HL-60/S4 (cell line): ENCODE data around the gene GPR42.
"Not testable (repeated sequence)": the region's sequence is repeated elsewhere in the genome, so short reads cannot be mapped to it uniquely, and the experiment has no call there.

ENCODE experiments used
- in situ Hi-C: fragments of 300-500 bp; cut with MboI; formaldehyde crosslinking; loops from 2 replicates; pipeline ENCODE4 v1.14.3; 2022; ENCODE audit warnings: low sequenced_read_pairs

Gene GPR42

GRCh38 chr19:35362261-35363000 lies 8.4 kb upstream of the GPR42 start:
- in situ Hi-C loops, result no loop called here

- in situ Hi-C loops, result no loop called here
Measured at GRCh38 chr19:35363001-35363590, 7.8 kb upstream of the GPR42 start.

GRCh38 chr19:35363711-35364425 lies 7.0 kb upstream of the GPR42 start:
- in situ Hi-C loops, result no loop called here

GRCh38 chr19:35365303-35365702 lies 5.6 kb upstream of the GPR42 start:
- in situ Hi-C loops, result no loop called here

- in situ Hi-C loops, result no loop called here
Measured at GRCh38 chr19:35368378-35368777, 2.5 kb upstream of the GPR42 start.

GRCh38 chr19:35369522-35369921 lies 1.3 kb upstream of the GPR42 start:
- in situ Hi-C loops, result no loop called here

- in situ Hi-C loops, result no loop called here
Measured at GRCh38 chr19:35373492-35373891, 2.6 kb downstream of the GPR42 start.

- in situ Hi-C loops, result not testable (repeated sequence)
Measured at GRCh38 chr19:35374031-35374430, 3.2 kb downstream of the GPR42 start.

GRCh38 chr19:35375505-35376307 lies 4.8 kb downstream of the GPR42 start:
- in situ Hi-C loops, result no loop called here

- in situ Hi-C loops, result no loop called here
Measured at GRCh38 chr19:35377656-35378055, 6.8 kb downstream of the GPR42 start.

GRCh38 chr19:35378356-35378755 lies 7.5 kb downstream of the GPR42 start:
- in situ Hi-C loops, result no loop called here

GRCh38 chr19:35379545-35379944 lies 8.7 kb downstream of the GPR42 start:
- in situ Hi-C loops, result not testable (repeated sequence)

GRCh38 chr19:35379992-35380391 lies 9.1 kb downstream of the GPR42 start:
- in situ Hi-C loops, result no loop called here

GRCh38 chr19:35380450-35381124 lies 9.7 kb downstream of the GPR42 start:
- in situ Hi-C loops, result no loop called here

- in situ Hi-C loops, result no loop called here
Measured at GRCh38 chr19:35381318-35381717, 10.4 kb downstream of the GPR42 start.

GRCh38 chr19:35381926-35382325 lies 11.1 kb downstream of the GPR42 start:
- in situ Hi-C loops, result no loop called here

- in situ Hi-C loops, result no loop called here
Measured at GRCh38 chr19:35383536-35383935, 12.7 kb downstream of the GPR42 start.

GRCh38 chr19:35388277-35389054 lies 17.6 kb downstream of the GPR42 start:
- in situ Hi-C loops, result no loop called here

GRCh38 chr19:35389192-35389861 lies 18.5 kb downstream of the GPR42 start:
- in situ Hi-C loops, result no loop called here
